Measurements from ENCODE around the gene EVC.

EVC gene

GRCh38 chr4:5795580-5795979, 84.6 kb downstream of the EVC start:
- H3K4me3 ChIP-seq (ENCODE audit: insufficient read length, low read depth), result no peak overlapping the region
- DNase-seq (ENCODE audit: low read depth, low spot score), result no peak
- H3K36me3 ChIP-seq (ENCODE audit: insufficient read depth, insufficient read length, low read length), result peaks cover 48% of the 10 kb centered on the region
- no peak overlapping the region for H3K9ac ChIP-seq (ENCODE audit: insufficient read length, low read depth)
- TF ChIP-seq YY1 (IDR thresholded peaks at IDR 0.05; ENCODE audit: insufficient read depth, insufficient read length) (no peak), ZNF274 (IDR thresholded peaks at IDR 0.05; ENCODE audit: low read depth, low read length) (no peak), SUZ12 (IDR thresholded peaks at IDR 0.05; ENCODE audit: extremely low read depth, insufficient read depth, insufficient read length) (no peak)
- no peaks in the 10 kb centered on the region for H3K4me1 ChIP-seq (ENCODE audit: insufficient read depth, insufficient read length)
- H3K9me3 ChIP-seq (ENCODE audit: insufficient read depth, low read length), result no peaks in the 10 kb centered on the region
- H3K27me3 ChIP-seq (ENCODE audit: insufficient read depth, insufficient read length), result no peaks in the 10 kb centered on the region

- H3K4me3 ChIP-seq (ENCODE audit: insufficient read length, low read depth), result no peak overlapping the region
- H3K36me3 ChIP-seq (ENCODE audit: insufficient read depth, insufficient read length, low read length), result peaks cover 54% of the 10 kb centered on the region
- peaks cover 4% of the 10 kb centered on the region; the same call in 1 of the 2 replicates for H3K9me3 ChIP-seq (ENCODE audit: insufficient read depth, low read length)
- TF ChIP-seq ZNF274 (IDR thresholded peaks at IDR 0.05; ENCODE audit: low read depth, low read length) (no peak), SUZ12 (IDR thresholded peaks at IDR 0.05; ENCODE audit: extremely low read depth, insufficient read depth, insufficient read length) (no peak)
- H3K4me1 ChIP-seq (ENCODE audit: insufficient read depth, insufficient read length), result no peaks in the 10 kb centered on the region
- no peak overlapping the region for H3K9ac ChIP-seq (ENCODE audit: insufficient read length, low read depth)
- no peak for DNase-seq (ENCODE audit: low read depth, low spot score)
- no peaks in the 10 kb centered on the region for H3K27me3 ChIP-seq (ENCODE audit: insufficient read depth, insufficient read length)
Observed at GRCh38 chr4:5796976-5797375, 86.0 kb downstream of the EVC start.

- peaks cover 60% of the 10 kb centered on the region for H3K36me3 ChIP-seq (ENCODE audit: insufficient read depth, insufficient read length, low read length)
- no peaks in the 10 kb centered on the region for H3K4me1 ChIP-seq (ENCODE audit: insufficient read depth, insufficient read length)
- TF ChIP-seq YY1 (IDR thresholded peaks at IDR 0.05; ENCODE audit: insufficient read depth, insufficient read length) (no peak), SUZ12 (IDR thresholded peaks at IDR 0.05; ENCODE audit: extremely low read depth, insufficient read depth, insufficient read length) (no peak), ZNF274 (IDR thresholded peaks at IDR 0.05; ENCODE audit: low read depth, low read length) (no peak)
- no peak for DNase-seq (ENCODE audit: low read depth, low spot score)
- H3K9me3 ChIP-seq (ENCODE audit: insufficient read depth, low read length), result peaks cover 5% of the 10 kb centered on the region; the same call in 1 of the 2 replicates
- no peak overlapping the region for H3K4me3 ChIP-seq (ENCODE audit: insufficient read length, low read depth)
- H3K27me3 ChIP-seq (ENCODE audit: insufficient read depth, insufficient read length), result no peaks in the 10 kb centered on the region
- no peak overlapping the region for H3K9ac ChIP-seq (ENCODE audit: insufficient read length, low read depth)
Observed at GRCh38 chr4:5797866-5798265, 86.9 kb downstream of the EVC start.

GRCh38 chr4:5798462-5798861, 87.5 kb downstream of the EVC start:
- TF ChIP-seq ZNF274 (IDR thresholded peaks at IDR 0.05; ENCODE audit: low read depth, low read length) (no peak), YY1 (IDR thresholded peaks at IDR 0.05; ENCODE audit: insufficient read depth, insufficient read length) (no peak), SUZ12 (IDR thresholded peaks at IDR 0.05; ENCODE audit: extremely low read depth, insufficient read depth, insufficient read length) (no peak)
- Histone ChIP-seq H3K27me3 (ENCODE audit: insufficient read depth, insufficient read length) (no peaks in the 10 kb centered on the region), H3K36me3 (ENCODE audit: insufficient read depth, insufficient read length, low read length) (peaks cover 61% of the 10 kb centered on the region), H3K4me3 (ENCODE audit: insufficient read length, low read depth) (no peak overlapping the region), H3K9ac (ENCODE audit: insufficient read length, low read depth) (no peak overlapping the region), H3K9me3 (ENCODE audit: insufficient read depth, low read length) (peaks cover 5% of the 10 kb centered on the region; the same call in 1 of the 2 replicates), H3K4me1 (ENCODE audit: insufficient read depth, insufficient read length) (no peaks in the 10 kb centered on the region)
- DNase-seq (ENCODE audit: low read depth, low spot score), result no peak

- no peak overlapping the region for H3K9ac ChIP-seq (ENCODE audit: insufficient read length, low read depth)
- no peaks in the 10 kb centered on the region for H3K4me1 ChIP-seq (ENCODE audit: insufficient read depth, insufficient read length)
- no peak for DNase-seq (ENCODE audit: low read depth, low spot score)
- H3K36me3 ChIP-seq (ENCODE audit: insufficient read depth, insufficient read length, low read length), result peaks cover 61% of the 10 kb centered on the region
- no peaks in the 10 kb centered on the region for H3K27me3 ChIP-seq (ENCODE audit: insufficient read depth, insufficient read length)
- peaks cover 5% of the 10 kb centered on the region; the same call in 1 of the 2 replicates for H3K9me3 ChIP-seq (ENCODE audit: insufficient read depth, low read length)
- TF ChIP-seq ZNF274 (IDR thresholded peaks at IDR 0.05; ENCODE audit: low read depth, low read length) (no peak), YY1 (IDR thresholded peaks at IDR 0.05; ENCODE audit: insufficient read depth, insufficient read length) (no peak), SUZ12 (IDR thresholded peaks at IDR 0.05; ENCODE audit: extremely low read depth, insufficient read depth, insufficient read length) (no peak)
- no peak overlapping the region for H3K4me3 ChIP-seq (ENCODE audit: insufficient read length, low read depth)
Observed at GRCh38 chr4:5798946-5799345, 87.9 kb downstream of the EVC start.

GRCh38 chr4:5799406-5799805, 88.4 kb downstream of the EVC start:
- H3K36me3 ChIP-seq (ENCODE audit: insufficient read depth, insufficient read length, low read length), result peaks cover 63% of the 10 kb centered on the region
- no peaks in the 10 kb centered on the region for H3K4me1 ChIP-seq (ENCODE audit: insufficient read depth, insufficient read length)
- no peak for DNase-seq (ENCODE audit: low read depth, low spot score)
- no peak overlapping the region for H3K4me3 ChIP-seq (ENCODE audit: insufficient read length, low read depth)
- no peak for TF ChIP-seq ZNF274 (IDR thresholded peaks at IDR 0.05; ENCODE audit: low read depth, low read length)
- H3K9me3 ChIP-seq (ENCODE audit: insufficient read depth, low read length), result peaks cover 5% of the 10 kb centered on the region; the same call in 1 of the 2 replicates
- no peaks in the 10 kb centered on the region for H3K27me3 ChIP-seq (ENCODE audit: insufficient read depth, insufficient read length)
- no peak overlapping the region for H3K9ac ChIP-seq (ENCODE audit: insufficient read length, low read depth)

GRCh38 chr4:5800496-5800895, 89.5 kb downstream of the EVC start:
- H3K9me3 ChIP-seq (ENCODE audit: insufficient read depth, low read length), result peaks cover 5% of the 10 kb centered on the region; the same call in 1 of the 2 replicates
- no peaks in the 10 kb centered on the region for H3K4me1 ChIP-seq (ENCODE audit: insufficient read depth, insufficient read length)
- H3K27me3 ChIP-seq (ENCODE audit: insufficient read depth, insufficient read length), result no peaks in the 10 kb centered on the region
- no peak for DNase-seq (ENCODE audit: low read depth, low spot score)
- TF ChIP-seq YY1 (IDR thresholded peaks at IDR 0.05; ENCODE audit: insufficient read depth, insufficient read length), result no peak
- TF ChIP-seq ZNF274 (IDR thresholded peaks at IDR 0.05; ENCODE audit: low read depth, low read length), result no peak
- TF ChIP-seq SUZ12 (IDR thresholded peaks at IDR 0.05; ENCODE audit: extremely low read depth, insufficient read depth, insufficient read length), result no peak
- no peak overlapping the region for H3K9ac ChIP-seq (ENCODE audit: insufficient read length, low read depth)
- no peak overlapping the region for H3K4me3 ChIP-seq (ENCODE audit: insufficient read length, low read depth)
- peaks cover 67% of the 10 kb centered on the region for H3K36me3 ChIP-seq (ENCODE audit: insufficient read depth, insufficient read length, low read length)

- no peak overlapping the region for H3K4me3 ChIP-seq (ENCODE audit: insufficient read length, low read depth)
- H3K36me3 ChIP-seq (ENCODE audit: insufficient read depth, insufficient read length, low read length), result peaks cover 63% of the 10 kb centered on the region
- no peak for DNase-seq (ENCODE audit: low read depth, low spot score)
- TF ChIP-seq ZNF274 (IDR thresholded peaks at IDR 0.05; ENCODE audit: low read depth, low read length), result no peak
- TF ChIP-seq SUZ12 (IDR thresholded peaks at IDR 0.05; ENCODE audit: extremely low read depth, insufficient read depth, insufficient read length), result no peak
- no peak for TF ChIP-seq YY1 (IDR thresholded peaks at IDR 0.05; ENCODE audit: insufficient read depth, insufficient read length)
- H3K9me3 ChIP-seq (ENCODE audit: insufficient read depth, low read length), result peaks cover 5% of the 10 kb centered on the region; the same call in 1 of the 2 replicates
- no peak overlapping the region for H3K9ac ChIP-seq (ENCODE audit: insufficient read length, low read depth)
- H3K4me1 ChIP-seq (ENCODE audit: insufficient read depth, insufficient read length), result no peaks in the 10 kb centered on the region
- H3K27me3 ChIP-seq (ENCODE audit: insufficient read depth, insufficient read length), result no peaks in the 10 kb centered on the region
Observed at GRCh38 chr4:5801696-5802095, 90.7 kb downstream of the EVC start.

Measured in NT2/D1 (cell line).